Measurements from ENCODE around the gene NRDC.
"Not testable (repeated sequence)": the region's sequence is repeated elsewhere in the genome, so short reads cannot be mapped to it uniquely, and the experiment has no call there.

The NRDC gene

GRCh38 chr1:51843948-51844347, 34.6 kb downstream of the NRDC start:
- DNase-seq (ENCODE audit: low spot score) = no peak

GRCh38 chr1:51842261-51842660, 36.3 kb downstream of the NRDC start:
- DNase-seq (ENCODE audit: low spot score) = no peak

GRCh38 chr1:51840743-51841461, 37.6 kb downstream of the NRDC start:
- no peak for DNase-seq (ENCODE audit: low spot score)

- DNase-seq (ENCODE audit: low spot score) = no peak
Measured at GRCh38 chr1:51840182-51840581, 38.3 kb downstream of the NRDC start.

DNA sequence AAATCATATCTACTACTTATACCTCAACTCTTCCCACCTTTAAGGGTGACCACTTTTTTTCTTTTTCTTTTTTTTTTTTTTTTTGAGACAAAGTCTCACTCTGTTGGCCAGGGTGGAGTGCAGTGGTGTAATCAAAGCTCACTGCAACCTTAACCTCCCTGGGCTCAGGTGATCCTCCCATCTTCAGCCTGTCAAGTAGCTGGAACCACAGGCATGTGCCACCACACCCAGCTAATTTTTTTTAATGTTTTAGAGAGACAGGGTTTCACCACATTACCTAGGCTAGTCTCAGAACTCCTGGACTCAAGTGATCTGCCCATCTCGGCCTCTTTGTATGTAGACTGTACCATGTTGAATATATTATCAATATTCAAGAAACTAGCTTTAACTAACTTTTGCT, 39.4 kb downstream of the NRDC start:
- no peak for DNase-seq (ENCODE audit: low spot score)

DNA sequence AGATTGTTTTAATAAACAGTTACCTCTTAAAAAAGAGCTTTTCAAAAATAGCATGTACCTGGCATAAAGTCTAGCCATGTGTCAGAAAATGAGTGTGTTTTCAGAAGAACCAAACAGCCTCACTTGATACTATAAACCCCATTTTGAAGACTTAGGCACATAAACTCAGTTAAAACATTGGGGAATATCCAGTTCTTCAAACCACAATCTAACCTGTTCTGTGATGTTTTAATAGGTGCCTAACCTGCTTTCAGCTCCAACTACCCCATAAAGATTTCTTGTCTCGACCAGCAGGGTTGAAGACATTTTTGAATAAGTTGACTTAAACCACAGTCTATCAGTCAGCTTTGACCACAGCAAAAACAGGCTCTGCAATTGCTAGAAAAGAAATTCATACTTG, 41.3 kb downstream of the NRDC start:
- DNase-seq (ENCODE audit: low spot score) = no peak

DNA sequence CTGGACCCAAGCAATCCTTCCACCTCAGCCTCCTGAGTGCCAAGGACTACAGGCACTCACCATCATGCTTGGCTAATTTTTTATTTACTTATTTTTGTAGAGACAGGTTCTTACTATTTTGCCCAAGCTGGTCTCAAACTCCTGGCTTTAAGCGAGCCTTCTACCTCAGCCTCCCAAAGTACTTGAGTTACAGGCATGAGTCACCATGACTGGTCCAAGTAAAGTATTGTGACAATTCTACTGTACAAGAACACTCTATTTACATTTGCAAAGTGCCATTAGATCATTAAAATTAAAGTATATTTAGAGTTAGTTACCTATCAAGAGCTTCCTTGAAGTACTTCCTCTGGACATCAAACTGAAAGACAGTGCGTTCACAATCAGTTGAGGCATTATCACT, 44.8 kb downstream of the NRDC start:
- DNase-seq (ENCODE audit: low spot score) = no peak

DNA sequence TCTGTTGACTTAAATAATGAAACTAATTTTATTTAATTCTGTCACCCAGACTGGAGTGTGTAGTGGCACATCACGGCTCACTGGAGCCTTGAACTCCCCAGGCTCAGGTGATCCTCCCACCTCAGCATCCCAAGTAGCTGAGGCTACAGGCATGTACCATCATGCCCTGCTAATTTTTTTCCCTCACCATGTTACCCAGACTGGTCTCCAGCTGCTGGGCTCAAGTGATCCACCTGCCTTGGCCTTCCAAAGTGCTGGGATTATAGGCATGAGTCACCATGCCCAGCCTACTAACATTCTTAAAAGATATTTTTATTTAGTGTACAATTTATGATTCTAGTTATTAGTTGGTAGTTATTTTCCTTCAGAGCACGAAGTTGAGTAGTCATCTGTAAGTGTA, 49.5 kb downstream of the NRDC start:
- DNase-seq (ENCODE audit: low spot score) = no peak

GRCh38 chr1:51819810-51820209, 58.7 kb downstream of the NRDC start:
- no peak for DNase-seq (ENCODE audit: low spot score)

- DNase-seq (ENCODE audit: low spot score) = not testable (repeated sequence)
Measured at GRCh38 chr1:51819021-51819420, 59.5 kb downstream of the NRDC start.

- no peak for DNase-seq (ENCODE audit: low spot score)
Measured at GRCh38 chr1:51818487-51818886, 60.0 kb downstream of the NRDC start.

DNA sequence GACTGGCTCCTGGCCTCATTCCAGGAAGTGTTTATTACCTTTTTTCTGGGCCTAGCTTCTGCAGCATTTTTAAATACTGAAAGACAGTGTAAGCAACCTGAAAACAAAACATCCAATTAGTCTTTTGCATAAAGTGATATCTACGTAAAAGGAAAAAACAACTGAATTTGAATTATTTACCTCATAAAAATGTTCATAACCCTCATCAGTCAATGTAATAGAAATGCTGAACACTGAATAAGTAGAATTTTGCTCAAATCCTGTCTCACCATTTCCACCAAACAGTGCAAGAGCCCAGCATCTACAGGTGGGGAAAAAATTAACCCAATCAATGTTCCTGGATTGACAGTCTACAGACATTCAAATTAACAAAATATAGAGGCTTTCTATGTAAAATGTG, 64.0 kb downstream of the NRDC start:
- DNase-seq (ENCODE audit: low spot score) = no peak

GRCh38 chr1:51799372-51799771, 79.2 kb downstream of the NRDC start:
- DNase-seq (ENCODE audit: low spot score) = no peak

- no peak for DNase-seq (ENCODE audit: low spot score)
Measured at GRCh38 chr1:51794868-51795267, 83.7 kb downstream of the NRDC start.

- no peak for DNase-seq (ENCODE audit: low spot score)
Measured at GRCh38 chr1:51794260-51794659, 84.3 kb downstream of the NRDC start.

DNA sequence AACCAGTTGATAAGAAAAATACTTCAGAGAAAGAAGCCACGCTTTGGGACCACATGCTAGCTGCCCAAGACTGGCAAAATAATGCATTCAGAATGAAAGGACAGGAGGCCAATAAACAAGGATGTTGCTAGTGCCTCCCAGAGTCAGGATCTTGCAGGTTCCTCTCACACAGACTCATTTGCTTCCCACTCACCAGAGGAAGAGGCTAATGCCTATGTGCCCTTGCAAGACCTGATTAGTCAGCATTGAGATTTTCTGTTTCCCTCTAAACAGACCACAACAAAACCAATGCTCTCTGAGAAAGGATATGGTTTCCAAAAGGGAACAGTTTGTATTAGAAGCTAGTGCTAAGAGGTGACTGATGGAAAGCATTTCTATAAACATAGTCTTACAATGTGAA, 85.7 kb downstream of the NRDC start:
- no peak for DNase-seq (ENCODE audit: low spot score)

DNA sequence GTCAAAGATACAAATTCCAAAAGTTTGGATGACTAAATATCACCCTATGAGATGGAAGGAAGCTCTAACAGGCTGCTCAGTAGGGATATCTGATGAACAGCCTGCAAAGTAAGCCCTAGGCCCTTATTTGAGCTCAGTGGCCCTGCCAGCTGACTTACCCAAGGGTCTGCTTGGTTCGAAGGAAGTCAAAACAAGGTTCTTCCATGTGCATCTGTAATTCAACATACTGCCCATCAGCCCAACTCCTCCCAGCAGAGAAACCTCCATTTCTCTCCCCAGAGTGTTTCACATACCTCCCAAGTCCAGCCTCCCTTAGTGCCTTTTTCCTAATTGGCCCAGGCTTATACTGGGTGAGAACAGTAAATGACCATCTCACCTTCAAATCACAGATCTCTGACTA, 86.6 kb downstream of the NRDC start:
- DNase-seq (ENCODE audit: low spot score) = no peak

GRCh38 chr1:51790385-51790784, 88.1 kb downstream of the NRDC start:
- no peak for DNase-seq (ENCODE audit: low spot score)

- DNase-seq (ENCODE audit: low spot score) = no peak
Measured at GRCh38 chr1:51789342-51789741, 89.2 kb downstream of the NRDC start.

DNA sequence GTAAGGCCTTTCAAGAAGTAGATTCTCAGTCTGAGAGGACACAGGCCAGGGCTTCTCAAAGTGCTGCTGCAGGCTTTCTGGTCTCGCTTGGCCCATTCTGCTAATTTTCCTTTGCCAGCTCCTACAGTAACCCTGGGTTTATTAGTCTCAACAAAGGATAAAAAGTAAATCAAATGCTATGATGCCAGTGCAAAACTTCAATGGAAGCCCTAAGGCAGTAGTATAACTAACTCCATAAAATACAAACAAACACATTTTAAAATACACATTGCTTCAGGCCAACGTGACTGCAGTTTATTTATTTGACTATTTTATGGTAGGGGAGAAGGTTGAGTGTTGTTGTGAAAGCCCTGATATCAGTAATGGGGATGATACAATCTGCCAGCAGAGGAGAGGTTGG, 89.6 kb downstream of the NRDC start:
- DNase-seq (ENCODE audit: low spot score) = no peak

- no peak for DNase-seq (ENCODE audit: low spot score)
Measured at GRCh38 chr1:51784997-51785421, 93.5 kb downstream of the NRDC start.

GRCh38 chr1:51780927-51781326, 97.6 kb downstream of the NRDC start:
- no peak for DNase-seq (ENCODE audit: low spot score)

DNA sequence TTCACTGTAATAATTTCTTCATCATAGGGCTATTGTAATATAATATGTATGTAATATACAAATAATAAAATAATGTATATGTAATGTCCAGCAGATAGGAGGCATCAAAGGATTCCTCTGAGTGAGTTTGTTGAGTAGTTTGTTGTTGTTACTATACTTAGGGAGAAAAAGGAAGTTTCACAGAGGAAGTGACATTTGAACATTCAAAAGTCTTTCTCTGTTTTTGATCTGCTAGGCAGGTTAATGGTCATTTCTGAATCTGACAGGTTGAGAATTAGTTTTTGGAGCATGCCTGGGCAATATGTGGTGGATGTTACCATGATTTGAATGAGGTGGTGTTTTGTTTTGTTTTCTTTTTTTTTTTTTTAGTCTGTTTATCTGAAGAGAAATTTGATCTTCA, 102.1 kb downstream of the NRDC start:
- DNase-seq (ENCODE audit: low spot score) = no peak

GRCh38 chr1:51768971-51769588, 109.4 kb downstream of the NRDC start:
- peak; percentile 41 for DNase-seq (ENCODE audit: low spot score)

Data from CD4-positive, alpha-beta T cell treated with Interleukin-6 at 100 ng/mL for 8 hours (primary cell).